Putamen (tissue), 1 donor: ENCODE measurements around the gene TMSB4X.
"Not testable (repeated sequence)": the region's sequence is repeated elsewhere in the genome, so short reads cannot be mapped to it uniquely, and the experiment has no call there.

Experiments used
- DNase-seq: peaks from one replicate; pipeline ENCODE4 v3.0.0-alpha.2; 2016; ENCODE audit warnings: low spot score

TMSB4X gene

GRCh38 chrX:12976819-12977732, 2.2 kb downstream of the TMSB4X start:
- DNase-seq, result not testable (repeated sequence)

GRCh38 chrX:12977761-12978204, 2.9 kb downstream of the TMSB4X start:
- DNase-seq, result no peak

GRCh38 chrX:12978205-12979025, 3.5 kb downstream of the TMSB4X start:
- DNase-seq, result no peak

- DNase-seq, result no peak
Observed at GRCh38 chrX:12979026-12979607, 4.2 kb downstream of the TMSB4X start.

GRCh38 chrX:12979616-12980015, 4.7 kb downstream of the TMSB4X start:
- DNase-seq, result no peak

- DNase-seq, result not testable (repeated sequence)
Observed at GRCh38 chrX:12980039-12980438, 5.1 kb downstream of the TMSB4X start.

GRCh38 chrX:12981880-12982279, 7.0 kb downstream of the TMSB4X start:
- no peak for DNase-seq

GRCh38 chrX:12984603-12985319, 9.9 kb downstream of the TMSB4X start:
- DNase-seq, result no peak

- DNase-seq, result no peak
Observed at GRCh38 chrX:12985331-12985730, 10.4 kb downstream of the TMSB4X start.

GRCh38 chrX:12986164-12986779, 11.4 kb downstream of the TMSB4X start:
- DNase-seq, result no peak

GRCh38 chrX:12986886-12987285, 12.0 kb downstream of the TMSB4X start:
- DNase-seq, result no peak

- no peak for DNase-seq
Observed at GRCh38 chrX:12987340-12987739, 12.4 kb downstream of the TMSB4X start.

GRCh38 chrX:12987900-12988594, 13.1 kb downstream of the TMSB4X start:
- DNase-seq, result no peak

GRCh38 chrX:12988797-12989196, 13.9 kb downstream of the TMSB4X start:
- no peak for DNase-seq

GRCh38 chrX:12989461-12989860, 14.6 kb downstream of the TMSB4X start:
- no peak for DNase-seq

- no peak for DNase-seq
Observed at GRCh38 chrX:12991575-12991974, 16.7 kb downstream of the TMSB4X start.

- no peak for DNase-seq
Observed at GRCh38 chrX:12992544-12993118, 17.7 kb downstream of the TMSB4X start.

GRCh38 chrX:12993826-12994225, 18.9 kb downstream of the TMSB4X start:
- no peak for DNase-seq

- DNase-seq, result no peak
Observed at GRCh38 chrX:12994321-12994720, 19.4 kb downstream of the TMSB4X start.

- no peak for DNase-seq
Observed at GRCh38 chrX:12996934-12997435, 22.1 kb downstream of the TMSB4X start.
